ENCODE data around the gene AHCYL2.
"Not testable (repeated sequence)": the region's sequence is repeated elsewhere in the genome, so short reads cannot be mapped to it uniquely, and the experiment has no call there.

AHCYL2 gene

GRCh38 chr7:129298268-129298893, 73.6 kb downstream of the AHCYL2 start:
- Histone ChIP-seq H3K9me3 (ENCODE audit: control insufficient read depth, low read length) (no peaks in the 10 kb centered on the region), H3K4me2 (ENCODE audit: low read length) (no peak overlapping the region), H3K36me3 (ENCODE audit: control insufficient read depth, insufficient read depth, low read length) (no peaks in the 10 kb centered on the region), H3K9ac (no peak overlapping the region), H2AFZ (no peak overlapping the region), H3K4me1 (peaks cover 7% of the 10 kb centered on the region), H3K27ac (no peak overlapping the region), H3K27me3 (ENCODE audit: control insufficient read depth, insufficient read depth, low read length) (no peaks in the 10 kb centered on the region), H3K79me2 (peaks cover 9% of the 10 kb centered on the region), H3K4me3 (ENCODE audit: low read depth, low read length) (no peak overlapping the region)
- peak; percentile 74 for TF ChIP-seq CTCF (IDR thresholded peaks at IDR 0.05)

GRCh38 chr7:129299889-129300288, 75.1 kb downstream of the AHCYL2 start:
- H3K36me3 ChIP-seq (ENCODE audit: control insufficient read depth, insufficient read depth, low read length), result no peaks in the 10 kb centered on the region
- no peak for TF ChIP-seq CTCF (IDR thresholded peaks at IDR 0.05)
- H3K27ac ChIP-seq, result no peak overlapping the region

GRCh38 chr7:129300299-129300698, 75.5 kb downstream of the AHCYL2 start:
- H3K4me1 ChIP-seq; H3K36me3 ChIP-seq (ENCODE audit: control insufficient read depth, insufficient read depth, low read length); H3K9me3 ChIP-seq (ENCODE audit: control insufficient read depth, low read length); H3K27me3 ChIP-seq (ENCODE audit: control insufficient read depth, insufficient read depth, low read length); H3K4me3 ChIP-seq (ENCODE audit: low read depth, low read length); H3K9ac ChIP-seq; H3K27ac ChIP-seq; H3K79me2 ChIP-seq; H2AFZ ChIP-seq; H3K4me2 ChIP-seq (ENCODE audit: low read length): not testable (repeated sequence)

More at GRCh38 chr7:129299889-129300288, 75.1 kb downstream of the AHCYL2 start:
- H3K27me3 ChIP-seq (ENCODE audit: control insufficient read depth, insufficient read depth, low read length), result no peaks in the 10 kb centered on the region
- H2AFZ ChIP-seq, result no peak overlapping the region
- H3K9ac ChIP-seq, result no peak overlapping the region
- H3K9me3 ChIP-seq (ENCODE audit: control insufficient read depth, low read length), result no peaks in the 10 kb centered on the region
- H3K4me3 ChIP-seq (ENCODE audit: low read depth, low read length), result no peak overlapping the region
- H3K79me2 ChIP-seq, result peaks cover 9% of the 10 kb centered on the region
- H3K4me2 ChIP-seq (ENCODE audit: low read length), result no peak overlapping the region
- peaks cover 5% of the 10 kb centered on the region for H3K4me1 ChIP-seq

GRCh38 chr7:129307592-129307991, 82.8 kb downstream of the AHCYL2 start:
- no peaks in the 10 kb centered on the region for H3K79me2 ChIP-seq
- no peak overlapping the region for H2AFZ ChIP-seq
- H3K36me3 ChIP-seq (ENCODE audit: control insufficient read depth, insufficient read depth, low read length), result no peaks in the 10 kb centered on the region
- no peak for TF ChIP-seq CTCF (IDR thresholded peaks at IDR 0.05)
- no peaks in the 10 kb centered on the region for H3K27me3 ChIP-seq (ENCODE audit: control insufficient read depth, insufficient read depth, low read length)
- no peak overlapping the region for H3K4me2 ChIP-seq (ENCODE audit: low read length)
- no peaks in the 10 kb centered on the region for H3K9me3 ChIP-seq (ENCODE audit: control insufficient read depth, low read length)
- no peaks in the 10 kb centered on the region for H3K4me1 ChIP-seq
- no peak overlapping the region for H3K27ac ChIP-seq
- no peak overlapping the region for H3K9ac ChIP-seq
- H3K4me3 ChIP-seq (ENCODE audit: low read depth, low read length), result no peak overlapping the region

GRCh38 chr7:129308047-129308446, 83.2 kb downstream of the AHCYL2 start:
- Histone ChIP-seq H3K27me3 (ENCODE audit: control insufficient read depth, insufficient read depth, low read length) (no peaks in the 10 kb centered on the region), H3K27ac (no peak overlapping the region), H3K9me3 (ENCODE audit: control insufficient read depth, low read length) (no peaks in the 10 kb centered on the region), H3K4me1 (no peaks in the 10 kb centered on the region), H3K4me2 (ENCODE audit: low read length) (no peak overlapping the region), H3K9ac (no peak overlapping the region), H3K4me3 (ENCODE audit: low read depth, low read length) (no peak overlapping the region), H2AFZ (no peak overlapping the region), H3K36me3 (ENCODE audit: control insufficient read depth, insufficient read depth, low read length) (no peaks in the 10 kb centered on the region), H3K79me2 (no peaks in the 10 kb centered on the region)
- no peak for TF ChIP-seq CTCF (IDR thresholded peaks at IDR 0.05)
